Activated T-cell treated with anti-CD3 and anti-CD28 coated beads, Interleukin-2, amount 50 U/mL, for 48 hours (primary cell): ENCODE measurements around the gene CNDP2.
A peak's percentile ranks its signal among the peaks of the same experiment; 100 is the strongest.

Experiments
- DNase-seq, 2 experiments: peaks; one replicate each; pipeline ENCODE4 v3.0.0-alpha.2; 2020

Gene CNDP2

DNA sequence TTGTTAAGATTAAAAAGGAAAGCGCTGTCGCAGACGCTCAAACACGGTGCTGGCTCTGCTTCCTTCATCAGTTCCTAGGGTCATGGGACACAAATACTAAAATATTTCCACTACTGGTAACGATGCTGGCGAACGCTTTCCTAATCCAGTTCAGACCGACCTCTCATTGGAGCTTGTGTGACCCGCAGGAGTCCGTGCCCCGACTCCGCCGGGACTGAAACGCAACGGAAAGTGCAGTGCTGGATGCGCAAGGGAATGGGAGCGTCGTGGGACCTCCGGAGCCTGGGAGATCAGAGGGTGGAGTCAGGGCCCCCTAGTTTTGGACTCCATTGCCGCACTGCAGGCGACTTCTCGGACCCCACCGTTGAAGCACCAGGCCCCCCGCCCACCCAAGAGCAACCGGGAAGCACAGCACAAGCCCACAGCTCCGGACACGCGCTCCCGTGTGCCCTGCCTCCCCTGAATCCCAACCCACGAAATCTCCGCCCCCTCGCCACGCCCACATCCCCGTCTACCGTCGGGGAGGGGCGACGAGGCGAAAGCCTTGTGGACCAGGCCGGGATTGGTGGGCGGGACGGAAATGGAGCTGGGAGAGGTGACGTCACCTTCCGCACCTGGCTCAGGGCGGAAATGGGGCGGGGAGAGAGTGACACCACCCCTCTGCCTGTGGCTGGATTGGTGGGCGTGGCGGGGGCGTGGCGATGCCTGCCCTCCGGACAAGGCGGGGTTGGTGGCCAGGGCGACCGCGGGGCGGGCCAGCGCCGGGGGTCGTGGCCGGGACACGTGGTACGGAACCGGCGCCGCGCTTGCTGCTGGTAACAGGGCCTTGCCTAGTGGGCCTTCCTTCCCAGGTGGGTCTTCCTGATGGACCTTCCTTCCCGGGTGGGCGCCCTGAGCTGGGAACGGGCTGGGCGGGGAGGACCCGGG is at the start of gene CNDP2:
CNDP2 (plus strand) TSS at position 783 of the 927 bp plus-strand sequence. CDS start 3,611 bp downstream, outside the sequence.
- peak; percentile 100 for DNase-seq

DNA sequence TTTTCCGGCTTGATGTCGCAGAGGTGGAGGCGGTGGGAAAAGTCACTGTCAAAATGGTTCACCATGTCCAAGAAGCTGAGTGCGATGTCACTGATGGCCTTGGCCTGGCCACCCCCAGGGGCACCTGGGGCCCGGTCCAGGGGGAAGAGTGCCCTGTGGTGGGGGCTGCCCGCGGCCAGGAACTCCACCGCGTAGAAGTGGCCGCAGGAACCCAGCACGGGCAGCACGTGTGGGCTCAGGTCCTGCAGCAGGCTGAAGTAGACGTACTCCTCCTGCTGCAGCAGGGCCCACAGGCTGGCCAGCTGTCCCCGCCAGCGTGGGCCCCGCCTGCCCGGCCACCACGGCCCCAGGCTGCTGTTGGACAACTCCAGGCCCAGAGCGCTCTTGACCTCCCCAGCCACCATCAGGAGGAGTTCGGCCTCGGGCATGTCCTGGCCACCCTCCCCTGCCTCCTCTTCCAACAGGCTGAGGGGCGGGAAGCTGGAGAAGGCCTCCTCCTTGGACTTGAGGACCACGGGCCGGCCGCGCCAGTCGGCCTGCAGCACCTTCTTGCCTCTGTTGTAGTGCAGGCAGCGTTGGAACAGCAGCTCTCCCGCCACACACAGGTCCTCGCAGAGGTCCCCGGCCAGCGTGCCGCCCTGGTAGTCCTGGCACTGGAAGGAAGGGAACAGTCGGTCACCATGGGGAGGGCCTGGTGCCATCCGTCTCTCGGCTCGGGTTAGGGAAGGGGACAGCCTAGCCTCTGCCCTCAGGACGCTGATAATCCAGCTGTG is 49.3 kb upstream of the CNDP2 start:
- peak in 1 of 2 experiments; percentile 7 for DNase-seq

DNA sequence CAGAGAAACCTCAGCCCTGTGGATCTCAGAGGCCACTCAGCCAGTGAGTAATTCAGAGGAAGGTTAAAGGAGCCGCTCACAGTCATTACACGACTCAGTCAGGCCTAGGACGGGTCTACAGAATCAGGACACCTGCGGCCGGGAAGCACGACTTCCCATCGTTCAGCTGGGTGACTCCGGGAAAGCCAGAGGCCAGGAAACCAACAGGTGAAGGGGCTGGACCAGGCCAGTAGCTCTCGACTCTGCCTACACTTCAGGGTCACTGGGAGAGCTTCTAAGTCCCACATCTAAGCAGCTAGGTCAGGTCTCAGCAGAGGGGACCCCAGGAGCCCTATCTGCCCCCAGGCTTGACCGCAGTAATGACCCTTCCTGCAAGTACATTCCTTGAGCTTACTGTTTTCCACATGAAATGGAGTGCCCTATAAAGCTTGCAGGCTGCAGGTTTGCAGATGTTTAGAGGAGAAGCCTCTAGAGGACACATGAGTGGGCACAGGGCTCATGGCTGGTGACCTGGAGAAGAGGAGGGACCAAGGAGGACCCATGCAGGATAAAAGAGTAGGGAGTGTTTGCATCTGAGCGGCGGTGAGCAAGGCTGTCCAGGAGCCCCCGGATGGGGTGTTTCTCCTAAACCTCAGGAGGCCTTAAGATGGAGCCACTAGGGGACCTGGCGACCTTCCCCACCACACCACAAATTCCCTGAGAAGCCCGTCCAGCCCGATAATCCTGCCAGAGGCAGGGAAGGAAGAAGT is 48.6 kb upstream of the CNDP2 start:
- no peak for DNase-seq

DNA sequence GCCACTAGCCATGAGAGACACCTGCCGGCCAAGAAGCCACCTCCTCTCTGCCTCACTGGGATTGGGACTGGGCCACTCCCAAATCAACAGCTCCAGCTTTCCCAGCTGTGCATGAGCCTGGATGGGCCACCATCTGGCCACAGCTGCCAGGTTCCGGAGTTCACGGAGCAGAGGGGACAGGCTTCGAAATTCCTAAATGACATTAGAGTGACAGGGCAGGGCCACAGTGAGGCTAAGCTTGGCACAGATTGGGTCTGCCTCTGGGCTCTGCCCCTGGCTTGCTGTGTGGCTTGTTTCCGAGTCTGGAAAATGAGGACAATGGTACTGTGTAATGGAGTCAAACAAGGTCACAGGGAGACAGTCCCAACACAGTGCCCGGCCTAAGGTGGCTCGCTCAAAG is 45.5 kb upstream of the CNDP2 start:
- peak in 1 of 2 experiments; percentile 2 for DNase-seq

DNA sequence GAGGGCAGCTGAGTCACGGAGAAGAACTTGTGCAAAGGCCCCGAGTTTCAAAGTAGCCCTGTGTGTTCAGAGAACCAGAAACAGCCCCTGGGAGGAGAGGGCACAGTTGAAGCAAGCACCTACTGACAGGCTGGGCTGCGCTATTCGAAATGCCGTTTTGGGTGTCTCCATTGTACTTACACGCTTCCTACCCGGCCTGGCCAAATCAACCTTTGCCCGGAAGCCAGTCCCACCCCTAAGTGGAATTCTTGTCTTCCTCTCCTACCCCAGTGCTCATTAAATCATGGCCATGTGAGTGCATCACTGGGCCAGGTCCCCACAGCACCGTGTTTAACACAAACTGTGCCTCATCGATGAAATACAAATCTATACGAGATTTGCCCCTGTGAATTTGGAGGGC is 45.0 kb upstream of the CNDP2 start:
- no peak for DNase-seq

DNA sequence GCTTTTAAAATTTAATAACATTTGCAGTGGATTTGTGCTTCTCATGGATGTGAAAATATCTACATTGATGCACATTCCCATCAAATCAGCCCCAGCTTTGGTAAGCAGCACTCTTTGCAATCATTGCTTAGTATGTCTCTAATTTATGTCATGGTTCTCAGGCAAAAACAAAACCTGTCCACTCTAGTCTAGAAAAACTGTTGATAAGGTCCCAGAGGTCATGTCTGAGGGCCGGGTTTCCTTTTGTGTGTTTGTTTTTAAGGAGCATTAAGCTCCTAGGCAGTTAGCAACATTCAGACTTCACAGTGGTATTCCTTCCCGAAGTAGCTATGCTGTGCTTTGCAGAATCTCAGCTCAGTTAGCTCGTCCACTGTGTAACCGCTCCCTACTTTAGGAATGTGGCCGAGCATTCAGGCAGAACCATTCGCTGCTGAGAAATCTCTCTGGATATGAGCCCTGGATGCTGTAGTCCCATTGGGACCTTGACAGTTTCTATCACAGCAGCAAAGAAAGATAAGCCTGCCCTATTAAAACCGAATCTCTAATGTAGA is 43.1 kb upstream of the CNDP2 start:
- DNase-seq, result no peak

DNA sequence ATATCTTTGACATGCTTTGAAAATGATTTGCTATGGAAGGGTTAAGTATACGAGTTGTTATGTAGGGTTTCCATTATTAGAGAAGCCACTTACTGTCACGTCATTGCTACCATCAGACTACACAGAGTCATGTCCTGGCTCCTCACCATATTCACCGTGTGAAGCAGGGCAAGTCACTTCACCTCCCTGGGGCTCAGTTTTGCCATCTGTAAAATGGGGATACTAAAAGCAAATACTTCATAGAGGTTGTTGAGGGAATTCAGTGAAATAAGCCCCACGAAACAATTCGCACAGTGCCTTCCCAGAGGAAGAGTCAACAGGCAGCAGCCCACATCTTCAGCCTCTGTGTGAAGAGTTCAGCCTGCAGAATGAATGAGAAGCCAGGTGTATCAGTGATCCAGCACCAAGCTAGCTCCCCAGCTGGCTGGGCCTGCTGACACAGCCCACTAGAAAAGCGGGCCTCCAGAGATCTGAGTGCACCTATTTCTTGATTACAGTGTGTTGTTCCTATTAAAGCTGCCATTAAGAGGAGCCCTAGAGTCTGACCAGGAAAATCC is 42.4 kb upstream of the CNDP2 start:
- DNase-seq, result no peak

DNA sequence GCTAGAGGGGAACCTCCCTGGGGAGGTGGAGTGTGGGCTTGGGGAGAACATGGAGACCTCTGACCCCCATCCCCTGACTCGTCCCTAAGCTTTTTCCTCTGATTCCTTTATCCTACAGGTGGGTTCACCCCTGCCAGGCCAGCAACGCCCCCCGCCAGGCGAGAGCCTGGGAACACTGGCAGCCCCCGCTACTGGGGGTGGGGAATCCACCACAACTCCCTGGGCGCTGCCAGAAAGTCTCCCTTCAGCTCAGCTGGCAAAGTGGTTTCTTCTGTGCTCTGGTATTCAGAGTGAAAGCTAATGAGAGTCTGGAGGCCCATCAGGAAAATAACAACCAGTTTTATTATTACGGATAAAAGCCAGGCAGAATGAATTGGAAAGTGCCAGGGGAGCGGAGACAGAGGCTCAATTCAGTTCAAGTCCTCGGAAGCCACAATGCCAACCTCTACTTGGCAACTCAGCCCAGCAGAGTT is 41.8 kb upstream of the CNDP2 start:
- peak in 1 of 2 experiments; percentile 7 for DNase-seq

DNA sequence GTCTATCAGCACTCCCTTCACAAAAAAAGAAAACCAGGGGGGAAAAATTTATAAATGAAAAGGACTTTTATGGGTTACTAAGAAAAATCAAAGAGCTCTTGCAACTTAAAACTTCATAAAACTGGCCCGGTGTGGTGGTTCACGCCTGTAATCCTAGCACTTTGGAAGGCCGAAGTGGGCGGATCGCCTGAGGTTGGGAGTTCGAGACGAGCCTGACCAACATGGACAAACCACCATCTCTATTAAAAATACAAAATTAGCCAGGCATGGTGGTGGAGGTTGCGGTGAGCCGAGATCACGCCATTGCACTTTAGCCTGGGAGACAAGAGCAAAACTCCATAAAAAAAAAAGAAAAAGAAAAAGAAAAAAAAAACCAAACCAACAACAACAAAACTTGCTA is 40.8 kb upstream of the CNDP2 start:
- no peak for DNase-seq

DNA sequence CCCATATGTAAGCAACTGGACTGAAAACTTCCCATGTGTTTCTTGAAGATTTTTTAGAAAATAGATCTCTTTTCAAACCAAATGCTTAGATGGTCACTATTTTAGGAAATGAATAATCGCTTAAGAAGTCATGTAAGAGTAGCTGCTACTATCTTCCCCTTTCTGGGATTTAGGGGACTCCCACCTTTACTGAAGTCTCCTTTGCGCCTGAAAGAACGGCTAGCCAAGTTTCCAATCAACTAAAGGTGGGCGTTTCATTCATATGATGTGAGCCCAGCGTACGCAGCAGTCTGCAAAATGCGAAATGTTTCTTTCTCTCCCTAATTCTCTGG is 40.2 kb upstream of the CNDP2 start:
- DNase-seq, result peak in 1 of 2 experiments; percentile 16

DNA sequence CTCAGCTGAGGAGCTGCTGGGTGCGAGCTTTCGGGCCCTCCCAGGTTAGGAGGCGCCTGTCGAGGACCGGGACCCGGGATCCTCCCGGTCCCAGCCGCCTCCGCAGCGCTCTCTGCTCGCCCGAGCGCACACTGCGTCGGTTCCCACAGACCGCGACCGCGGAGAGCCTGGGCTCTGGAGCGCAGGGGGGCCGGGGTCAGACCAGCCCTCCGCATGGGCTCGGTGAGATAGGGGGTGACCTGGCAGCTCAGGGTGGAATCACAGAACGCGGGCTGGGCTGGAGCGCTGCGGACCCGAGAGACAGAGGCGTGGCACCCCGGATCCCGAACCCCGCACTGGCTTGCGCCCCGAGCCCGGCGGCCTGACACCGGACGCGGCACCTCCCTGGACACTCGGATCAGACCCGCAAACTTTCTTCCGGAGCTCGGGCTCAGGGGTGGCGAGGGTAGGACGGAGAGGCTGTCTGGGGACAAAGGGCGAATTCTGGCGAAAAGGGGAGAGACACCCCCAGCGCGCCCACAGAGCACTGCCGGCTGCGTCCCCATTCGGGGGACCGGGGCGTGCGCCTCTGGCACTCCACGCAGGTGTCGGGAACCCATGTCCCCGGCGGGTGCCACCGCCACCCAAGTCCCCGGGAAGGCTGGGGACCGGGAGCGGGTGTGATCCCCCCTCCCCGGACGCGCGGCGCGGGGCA is 39.7 kb upstream of the CNDP2 start:
- DNase-seq, result peak; percentile 25 to 35

DNA sequence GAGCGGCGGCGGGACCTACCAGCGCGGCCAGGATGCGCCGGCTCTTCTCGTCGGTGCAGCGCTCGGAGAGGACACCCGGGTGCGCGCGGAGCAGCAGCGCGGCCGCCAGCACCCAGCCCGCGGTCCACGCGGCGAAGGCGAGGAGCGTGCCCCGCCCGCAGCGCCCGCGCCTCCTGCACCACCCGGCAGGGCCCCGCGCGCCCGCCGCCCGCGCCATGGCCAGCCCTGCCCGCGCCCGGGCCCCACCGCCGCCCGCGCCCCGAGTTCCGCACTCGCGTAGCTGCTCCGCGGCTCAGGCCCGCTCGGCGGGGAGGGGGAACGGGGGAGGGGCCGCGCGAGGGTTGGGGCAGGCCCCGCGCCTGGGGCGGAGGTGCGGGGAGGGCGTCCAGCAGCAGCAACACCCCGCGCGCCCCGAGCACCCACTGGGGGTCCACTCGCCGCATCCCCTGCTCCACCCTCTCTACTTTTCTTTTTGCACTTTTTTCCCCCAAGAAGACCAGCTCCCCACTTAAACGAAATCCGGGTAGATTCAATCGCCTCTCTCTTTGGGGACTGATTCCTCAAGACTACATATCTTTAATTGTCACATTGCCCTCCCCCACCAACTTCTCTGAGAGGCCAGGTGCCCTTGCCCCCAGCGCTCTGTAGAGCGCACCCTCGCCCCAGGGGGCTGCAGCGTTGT is 39.0 kb upstream of the CNDP2 start, which contains the start of gene DIPK1C:
DIPK1C (minus strand) TSS at position 266 of the 682 bp plus-strand sequence; CDS start at position 217, 49 bp downstream.
- no peak for DNase-seq

DNA sequence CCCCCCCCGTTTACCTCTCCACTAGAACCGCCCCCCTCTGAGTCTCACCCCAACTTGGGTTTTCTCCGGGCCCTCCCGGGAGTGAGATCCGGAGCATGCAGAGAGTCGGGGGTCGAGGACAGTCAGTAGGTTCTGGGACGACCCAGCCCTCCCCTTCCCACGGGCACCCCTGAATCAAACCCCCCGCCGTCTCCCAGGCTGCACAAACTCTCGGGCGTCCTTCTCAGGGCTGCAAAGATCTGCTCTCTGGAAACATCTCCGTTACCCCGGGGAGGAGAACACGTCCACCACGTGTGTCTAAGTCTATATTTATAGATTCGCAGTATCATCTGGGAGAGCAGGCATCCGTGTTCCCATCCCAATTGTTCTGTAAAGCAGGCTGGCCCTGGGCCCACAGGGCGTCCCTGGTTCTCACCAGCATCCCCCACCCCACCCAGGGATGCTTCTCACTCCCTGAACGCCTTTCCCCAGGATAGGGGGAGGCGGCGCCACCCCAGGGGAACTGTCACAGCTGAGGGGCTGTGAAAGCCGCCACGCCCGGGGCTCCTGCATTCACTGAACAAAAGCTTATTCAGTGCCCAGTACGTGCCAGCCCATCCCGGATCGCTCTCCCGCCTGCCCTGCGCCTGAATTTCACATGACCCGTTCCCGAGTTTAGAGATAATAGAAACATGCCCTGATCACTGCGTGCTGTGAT is 38.3 kb upstream of the CNDP2 start:
- DNase-seq, result peak in 1 of 2 experiments; percentile 10

DNA sequence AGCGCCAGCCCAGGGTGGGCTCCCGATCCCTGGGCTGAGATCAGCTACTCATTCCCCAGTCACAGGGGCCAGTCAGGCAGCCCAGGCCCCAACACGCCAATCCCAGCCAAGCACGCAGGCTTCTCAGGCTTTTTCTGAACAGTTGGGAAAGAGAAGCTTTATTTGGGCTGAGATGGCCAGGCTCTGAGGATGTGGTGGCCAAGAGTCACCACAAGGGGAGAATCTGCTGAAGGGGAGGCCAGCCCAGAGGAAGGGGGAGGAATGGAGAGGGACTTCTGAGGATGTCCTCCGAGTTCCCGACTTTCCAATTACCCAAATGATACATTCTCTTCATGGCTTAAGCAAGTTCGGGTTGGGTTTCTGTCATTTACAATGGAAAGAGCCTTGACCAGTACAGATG is 36.3 kb upstream of the CNDP2 start:
- no peak for DNase-seq

DNA sequence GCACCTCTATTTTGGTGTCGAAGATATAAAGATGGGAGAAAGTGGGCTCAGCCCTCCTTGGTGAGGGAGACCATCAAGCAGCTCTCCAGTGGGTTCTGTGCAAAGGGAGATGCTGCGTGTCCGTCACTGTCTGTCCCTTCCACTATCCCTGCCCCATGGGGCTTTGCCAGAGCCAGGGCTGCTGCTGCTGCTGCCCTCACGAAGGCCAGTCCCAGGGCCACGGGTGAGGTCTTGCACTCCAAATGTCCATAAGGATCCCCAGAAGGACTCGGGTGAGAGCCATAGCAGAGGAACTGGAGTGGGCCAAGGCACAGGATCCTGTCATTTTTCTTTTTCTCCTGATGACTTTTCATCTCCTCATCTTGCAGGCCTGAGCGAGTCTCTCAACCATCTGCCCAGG is 35.3 kb upstream of the CNDP2 start:
- DNase-seq, result no peak

DNA sequence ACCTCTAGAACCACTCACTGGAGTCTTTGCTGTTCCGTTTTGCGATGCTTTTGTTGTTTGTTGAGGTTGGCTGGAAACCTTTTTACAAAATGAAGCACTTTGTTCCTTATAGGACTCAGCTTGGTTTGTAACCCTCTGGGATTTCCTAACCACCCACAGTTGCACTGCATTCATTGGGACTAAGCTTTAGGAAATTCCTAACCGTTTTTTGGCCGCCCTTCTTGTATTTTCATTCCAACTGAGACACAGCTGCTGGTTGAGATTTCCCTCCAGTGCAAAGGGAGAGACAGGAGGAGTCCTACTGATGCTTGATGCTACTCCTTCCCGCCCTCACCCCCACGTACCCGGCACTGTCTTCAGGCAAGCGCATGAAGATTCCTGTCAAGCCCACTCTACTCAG is 32.9 kb upstream of the CNDP2 start:
- DNase-seq, result peak in 1 of 2 experiments; percentile 1

DNA sequence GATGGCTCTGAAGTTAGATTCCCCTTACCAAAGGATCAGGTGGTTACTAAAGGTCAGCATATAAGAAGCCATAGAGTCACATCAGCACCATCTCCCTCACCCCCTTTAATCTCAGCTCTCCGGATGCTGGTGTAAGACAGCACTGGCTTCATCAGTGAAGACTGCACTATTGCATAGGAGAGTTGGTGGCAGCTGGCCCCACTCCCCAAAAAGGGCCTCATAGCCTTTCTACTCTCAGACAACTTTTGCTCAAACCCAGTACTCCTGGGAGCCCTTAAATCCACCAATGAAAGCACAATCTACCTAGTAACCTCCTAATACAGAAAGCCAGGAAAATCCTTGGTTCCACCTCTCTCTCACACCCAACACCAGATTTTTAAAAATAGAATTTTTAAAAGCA is 32.2 kb upstream of the CNDP2 start:
- DNase-seq, result no peak

DNA sequence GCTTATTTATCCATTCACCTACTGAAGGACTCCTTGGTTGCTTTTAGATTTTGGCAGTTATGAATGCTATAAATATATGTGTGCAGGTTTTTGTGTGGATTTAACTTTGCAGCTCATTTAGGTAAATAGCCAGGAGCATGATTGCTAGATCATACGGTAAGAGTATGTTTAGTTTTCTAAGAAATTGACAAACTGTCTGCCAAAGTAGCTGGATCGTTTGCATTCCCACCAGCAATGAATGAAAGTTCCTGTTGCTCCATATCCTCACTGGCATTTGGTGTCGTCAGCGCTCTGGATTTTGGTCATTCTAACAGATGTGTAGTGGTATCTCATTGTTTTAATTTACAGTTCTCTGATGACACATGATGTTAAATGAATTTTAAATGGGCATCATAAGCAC is 30.4 kb upstream of the CNDP2 start:
- DNase-seq, result peak in 1 of 2 experiments; percentile 1

DNA sequence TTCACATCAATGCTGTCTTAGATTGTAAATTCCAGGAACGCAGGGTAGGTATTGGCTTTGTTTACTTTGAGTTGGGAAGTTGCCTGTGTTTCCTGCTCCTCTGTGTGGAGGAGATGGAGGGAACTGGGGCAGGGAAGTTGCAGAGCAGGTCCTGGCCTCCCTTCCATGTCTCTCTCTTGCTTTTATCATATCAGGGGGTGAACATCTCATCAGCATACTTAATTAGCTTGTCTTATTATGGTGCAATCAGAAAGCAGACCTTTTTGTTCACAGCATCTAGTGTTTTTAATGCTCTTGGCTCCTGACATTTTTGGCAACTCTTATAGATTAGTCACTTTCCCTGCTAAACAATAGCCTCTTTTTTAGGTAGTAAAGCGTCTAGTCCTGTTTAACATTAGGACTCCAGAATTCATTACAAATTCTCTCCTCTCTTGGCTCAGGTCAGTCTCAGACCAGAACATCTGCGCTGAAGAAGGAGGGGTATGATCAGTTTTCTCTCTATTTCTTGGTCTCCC is 27.6 kb upstream of the CNDP2 start:
- DNase-seq, result no peak

DNA sequence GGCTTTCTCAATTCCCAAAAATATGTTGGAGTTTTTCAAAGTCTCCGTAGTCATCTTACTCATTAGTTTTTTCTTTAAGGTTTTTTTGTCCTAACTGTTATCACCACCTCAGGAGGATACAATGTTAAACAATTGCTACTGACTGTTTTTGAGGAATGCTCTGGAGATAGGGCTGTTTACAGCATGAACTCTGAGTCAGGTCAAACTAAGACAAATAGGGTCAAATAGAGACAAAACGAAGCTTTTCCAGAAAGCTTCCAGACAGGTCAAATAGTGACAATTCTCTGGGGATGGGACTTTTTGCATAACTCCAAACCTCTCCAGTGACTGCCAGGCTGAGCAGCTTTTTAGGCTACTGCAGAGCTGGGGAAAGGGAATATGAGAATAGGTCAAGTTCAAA is 23.9 kb upstream of the CNDP2 start:
- DNase-seq, result no peak
